Stimulated activated CD4-positive, alpha-beta T cell treated with anti-CD3 and anti-CD28 coated beads, Interleukin-12 subunit alpha, Interleukin-12 subunit beta, amount 100 ng/mL, for 24 hours (primary cell): ENCODE measurements around the gene TMX2.
"Not testable (repeated sequence)": the region's sequence is repeated elsewhere in the genome, so short reads cannot be mapped to it uniquely, and the experiment has no call there.

Source experiments
- DNase-seq, 2 experiments: peaks; one replicate each; pipeline ENCODE4 v3.0.0-alpha.2; 2020; ENCODE audit warnings: low read depth in 2 of 2

Gene TMX2

DNA sequence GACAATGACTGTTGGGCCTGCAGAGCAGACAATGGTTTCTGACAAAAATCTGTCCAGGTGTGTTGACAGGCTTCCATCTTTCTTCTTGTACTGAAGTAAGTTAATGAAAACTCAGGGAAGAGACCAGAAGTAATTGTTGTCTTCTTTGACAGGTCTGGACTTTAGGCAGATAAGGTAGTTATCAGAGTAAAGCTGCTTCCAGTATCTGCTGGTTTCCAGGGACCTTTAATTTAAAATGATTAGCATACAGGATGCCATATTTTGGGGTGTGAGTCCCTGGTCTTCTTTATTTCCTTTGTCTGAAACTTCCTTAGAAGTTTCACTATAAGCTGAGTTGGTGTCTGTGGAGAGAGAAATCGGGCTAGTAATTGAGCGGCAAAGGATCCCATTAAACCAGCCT, 1.4 kb downstream of the TMX2 start:
- DNase-seq: no peak

DNA sequence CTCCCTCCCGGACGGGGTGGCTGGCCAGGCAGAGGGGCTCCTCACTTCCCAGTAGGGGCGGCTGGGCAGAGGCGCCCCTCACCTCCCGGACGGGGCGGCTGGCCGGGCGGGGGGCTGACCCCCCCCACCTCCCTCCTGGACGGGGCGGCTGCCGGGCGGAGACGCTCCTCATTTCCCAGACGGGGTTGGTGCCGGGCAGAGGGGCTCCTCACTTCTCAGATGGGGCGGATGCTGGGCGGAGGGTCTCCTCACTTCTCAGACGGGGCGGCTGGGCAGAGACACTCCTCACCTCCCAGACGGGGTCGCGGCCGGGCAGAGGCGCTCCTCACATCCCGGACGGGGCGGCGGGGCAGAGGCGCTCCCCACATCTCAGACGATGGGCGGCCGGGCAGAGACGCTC, 4.3 kb downstream of the TMX2 start:
- not testable (repeated sequence) for DNase-seq

GRCh38 chr11:57727185-57727584, 14.8 kb downstream of the TMX2 start:
- DNase-seq: no peak

DNA sequence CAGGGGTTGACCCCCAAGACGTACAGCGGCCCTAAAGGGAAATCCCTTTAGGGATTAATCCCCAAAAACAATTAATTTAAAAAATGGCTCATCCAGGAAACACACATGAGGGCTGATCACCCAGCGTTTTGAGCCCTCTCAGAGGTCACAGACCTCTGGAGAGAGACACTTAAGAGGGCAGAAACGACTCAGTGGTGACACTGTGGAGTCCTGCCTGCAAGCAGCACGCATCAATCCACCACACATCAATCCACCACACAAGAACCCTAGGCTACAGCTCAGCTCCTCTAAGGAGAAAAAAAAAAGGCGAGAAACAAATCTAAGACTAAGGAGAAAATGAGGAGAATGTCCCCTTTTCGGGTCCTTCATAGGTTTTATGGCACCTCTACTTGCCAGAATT, 16.4 kb downstream of the TMX2 start:
- DNase-seq: no peak

DNA sequence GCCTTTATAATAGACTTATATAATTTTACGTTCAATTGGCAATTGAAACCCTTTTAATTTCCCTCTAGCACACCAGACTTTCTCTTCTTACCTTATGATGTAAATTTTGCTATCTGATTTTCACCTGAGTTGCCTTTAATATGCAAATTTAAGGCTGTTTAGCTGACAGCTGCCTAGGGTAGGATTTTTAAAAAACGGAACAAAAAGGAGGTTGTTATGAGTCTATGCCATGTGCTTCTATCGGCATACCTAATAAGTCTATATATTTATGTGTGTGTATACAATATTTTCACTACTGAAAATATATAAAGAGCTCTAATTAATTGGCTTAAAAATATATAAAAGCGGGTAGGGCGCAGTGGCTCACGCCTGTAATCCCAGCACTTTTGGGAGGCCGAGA, 17.1 kb downstream of the TMX2 start:
- no peak for DNase-seq

DNA sequence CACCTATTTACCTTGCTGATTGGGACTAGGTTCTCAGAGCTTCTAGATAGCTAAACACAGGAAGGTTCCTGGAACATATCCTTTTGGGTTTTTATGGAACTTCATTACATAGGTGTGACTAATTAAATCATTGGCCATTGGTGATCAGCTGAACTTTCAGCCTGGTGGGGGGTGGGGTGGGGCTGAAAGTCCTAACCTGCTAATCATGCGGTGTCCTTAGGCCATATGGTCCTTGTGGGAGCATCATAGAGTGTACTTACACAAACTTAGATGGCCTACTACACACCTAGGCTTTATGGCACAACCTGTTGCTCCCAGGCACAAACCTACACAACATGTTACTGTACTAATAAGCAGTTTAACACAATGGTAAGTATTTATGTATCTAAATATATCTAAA, 20.3 kb downstream of the TMX2 start:
- DNase-seq: no peak

DNA sequence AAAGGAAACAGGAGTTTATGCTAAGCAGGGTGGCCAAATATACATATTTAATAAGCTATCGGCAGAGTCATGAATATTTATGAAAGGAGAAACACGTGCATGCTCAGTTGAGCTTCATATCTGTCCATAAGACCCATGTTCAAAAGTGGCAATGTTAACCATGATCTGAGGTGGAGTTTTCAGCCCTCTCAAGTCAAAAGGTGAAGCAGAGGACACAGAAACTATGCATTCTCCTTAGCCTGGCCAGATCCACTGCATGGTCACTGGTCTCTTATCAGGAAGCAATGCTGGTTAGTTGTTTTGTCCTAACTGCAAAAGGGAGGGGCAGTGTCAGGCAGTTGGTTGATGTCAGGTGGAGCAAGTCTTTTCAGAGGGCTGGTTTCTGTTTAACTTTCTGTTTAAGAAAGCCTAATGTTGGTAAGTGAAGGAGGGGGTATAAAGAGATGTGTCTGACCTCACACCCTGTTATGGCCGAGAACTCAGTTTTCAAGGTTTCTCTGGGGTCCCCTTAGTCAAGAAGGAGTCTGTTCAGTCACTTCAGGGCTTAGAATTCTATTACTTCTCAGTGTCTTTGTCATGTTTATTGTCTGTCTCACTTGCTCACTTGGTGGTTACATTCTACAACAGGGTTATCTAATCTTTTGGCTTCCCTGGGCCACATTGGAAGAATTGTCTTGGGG, 23.4 kb downstream of the TMX2 start:
- DNase-seq: no peak

DNA sequence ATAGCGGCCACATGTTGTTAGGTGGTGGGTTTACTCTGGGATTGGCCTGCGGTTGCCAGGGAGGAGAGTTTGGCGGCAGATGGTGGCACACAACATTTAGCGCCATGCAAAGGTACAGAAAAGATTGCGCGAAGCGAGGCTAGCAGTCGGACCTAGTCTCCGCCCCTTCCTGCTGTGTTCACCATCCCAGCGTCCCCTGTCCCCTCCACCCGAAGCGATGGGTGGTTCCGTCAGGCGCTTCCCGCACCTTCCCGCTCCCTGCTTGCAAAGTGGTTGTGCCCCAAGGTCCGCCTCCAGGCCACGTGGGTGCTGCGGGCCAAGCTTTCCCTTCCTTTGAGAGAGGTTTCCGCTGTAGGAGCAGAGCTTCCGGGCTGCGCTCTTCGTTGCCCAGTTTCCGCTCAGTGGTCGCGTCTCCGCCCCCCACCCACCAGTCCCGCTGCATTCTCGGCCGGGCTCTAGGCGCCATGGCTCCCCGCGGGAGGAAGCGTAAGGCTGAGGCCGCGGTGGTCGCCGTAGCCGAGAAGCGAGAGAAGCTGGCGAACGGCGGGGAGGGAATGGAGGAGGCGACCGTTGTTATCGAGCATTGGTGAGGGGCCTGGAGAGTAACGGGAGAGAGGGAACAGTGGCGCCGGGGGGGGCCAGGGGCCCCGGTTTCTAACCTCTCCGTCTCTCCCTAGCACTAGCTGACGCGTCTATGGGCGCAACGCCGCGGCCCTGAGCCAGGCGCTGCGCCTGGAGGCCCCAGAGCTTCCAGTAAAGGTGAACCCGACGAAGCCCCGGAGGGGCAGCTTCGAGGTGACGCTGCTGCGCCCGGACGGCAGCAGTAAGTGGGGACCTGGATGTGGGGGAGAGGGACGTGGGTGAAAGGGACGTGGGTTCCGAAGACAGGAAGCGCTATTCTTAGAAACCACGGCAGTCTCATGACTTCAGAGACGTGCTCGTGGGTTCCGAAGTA, 29.0 kb downstream of the TMX2 start, which contains the start of gene SELENOH:
Gene SELENOH, plus strand, starts transcription at position 360 of the 955 bp plus-strand sequence. Its CDS starts 105 bp downstream, at position 465.
- peak; percentile 94 to 96 for DNase-seq

DNA sequence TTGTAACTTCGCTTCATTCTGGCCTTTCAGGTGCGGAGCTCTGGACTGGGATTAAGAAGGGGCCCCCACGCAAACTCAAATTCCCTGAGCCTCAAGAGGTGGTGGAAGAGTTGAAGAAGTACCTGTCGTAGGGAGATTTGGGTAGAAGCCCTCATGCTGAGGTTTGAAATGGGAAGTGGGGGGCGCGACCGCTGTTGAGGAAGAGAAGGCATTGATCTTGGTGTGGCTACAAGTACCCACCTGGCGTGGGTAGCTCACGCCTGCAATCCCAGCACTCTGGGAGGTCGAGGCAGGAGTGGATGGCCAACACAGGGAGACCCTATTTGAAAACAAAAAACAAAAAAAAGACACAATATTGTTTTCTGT, 29.7 kb downstream of the TMX2 start:
- no peak for DNase-seq

- no peak for DNase-seq
Measured at GRCh38 chr11:57744357-57744756, 32.0 kb downstream of the TMX2 start.

DNA sequence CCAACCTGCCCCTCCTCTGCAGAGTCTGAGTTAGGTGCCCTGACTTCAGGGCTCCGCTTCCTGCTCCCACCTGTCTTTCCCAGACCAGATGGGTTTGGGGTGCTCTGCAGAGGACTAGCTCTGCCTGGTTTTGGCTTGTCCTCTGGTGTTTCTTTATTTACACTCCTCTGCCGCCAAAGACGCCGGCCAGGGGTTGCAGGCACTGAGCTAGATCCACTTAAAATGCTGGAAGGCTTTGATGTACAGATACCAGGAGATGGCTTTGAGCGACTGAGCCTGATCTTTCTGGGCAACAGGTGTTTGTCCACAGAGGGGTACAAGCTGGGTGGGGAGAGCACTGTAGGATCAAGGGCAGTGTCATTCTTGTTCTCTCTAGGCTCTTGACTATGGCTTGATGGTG, 32.8 kb downstream of the TMX2 start:
- DNase-seq: no peak

- DNase-seq: no peak
Measured at GRCh38 chr11:57746920-57747319, 34.5 kb downstream of the TMX2 start.

- no peak for DNase-seq
Measured at GRCh38 chr11:57751176-57751575, 38.8 kb downstream of the TMX2 start.

GRCh38 chr11:57751676-57752253, 39.4 kb downstream of the TMX2 start, which contains the start of gene BTBD18:
Gene BTBD18, minus strand, starts transcription at chr11:57751819. Its CDS starts 631 bp downstream, at chr11:57751188.
- no peak for DNase-seq

GRCh38 chr11:57752954-57753353, 40.6 kb downstream of the TMX2 start:
- DNase-seq: no peak

GRCh38 chr11:57758174-57758573, 45.8 kb downstream of the TMX2 start:
- no peak for DNase-seq

- DNase-seq: no peak
Measured at GRCh38 chr11:57761301-57762234, 49.2 kb downstream of the TMX2 start, which contains the start of gene CTNND1. Gene CTNND1, plus strand, starts transcription at chr11:57761802. Its CDS starts 29,677 bp downstream, at chr11:57791479.

- DNase-seq: no peak
Measured at GRCh38 chr11:57762235-57762861, 50.0 kb downstream of the TMX2 start.

- DNase-seq: no peak
Measured at GRCh38 chr11:57763568-57763967, 51.2 kb downstream of the TMX2 start.

- no peak for DNase-seq
Measured at GRCh38 chr11:57764021-57764420, 51.6 kb downstream of the TMX2 start.

- DNase-seq: no peak
Measured at GRCh38 chr11:57764566-57764965, 52.2 kb downstream of the TMX2 start.
